Measurements from ENCODE around the gene ILRUN.

DNA sequence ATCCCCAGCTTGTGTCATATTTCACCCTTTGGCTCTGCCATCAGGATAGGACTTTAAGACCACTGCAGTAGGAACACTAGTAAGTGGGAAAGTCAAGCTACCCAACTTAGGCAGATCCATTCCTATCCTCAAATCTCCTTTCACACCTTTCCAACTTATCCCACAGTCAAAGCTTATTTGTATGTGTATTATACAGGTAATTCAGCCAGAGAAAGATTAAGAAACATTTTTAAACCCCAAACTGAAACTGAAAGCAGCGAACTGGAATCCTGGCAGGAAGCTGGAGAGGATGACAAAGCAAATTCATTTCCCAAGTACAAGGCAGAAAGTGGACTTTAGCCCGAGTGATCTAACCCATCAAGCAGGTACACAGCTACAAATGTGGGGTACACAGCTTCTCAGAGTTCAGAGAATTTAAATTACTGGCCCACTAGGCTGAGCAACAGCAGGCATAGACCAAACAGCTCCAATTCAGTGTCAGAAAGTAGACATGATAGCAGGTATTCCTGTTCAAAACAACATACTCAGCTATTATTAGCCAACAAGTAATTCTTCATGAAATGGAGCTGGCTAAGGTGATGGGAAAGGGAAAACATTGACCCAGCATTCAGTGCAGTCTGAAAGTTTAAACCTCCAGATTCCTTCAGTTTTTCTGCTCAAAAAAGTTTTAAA lies 39.1 kb downstream of the ILRUN start:
- no peak for TF ChIP-seq EZH2 (IDR thresholded peaks at IDR 0.05; ENCODE audit: low read length)
- TF ChIP-seq, protein P1, sequence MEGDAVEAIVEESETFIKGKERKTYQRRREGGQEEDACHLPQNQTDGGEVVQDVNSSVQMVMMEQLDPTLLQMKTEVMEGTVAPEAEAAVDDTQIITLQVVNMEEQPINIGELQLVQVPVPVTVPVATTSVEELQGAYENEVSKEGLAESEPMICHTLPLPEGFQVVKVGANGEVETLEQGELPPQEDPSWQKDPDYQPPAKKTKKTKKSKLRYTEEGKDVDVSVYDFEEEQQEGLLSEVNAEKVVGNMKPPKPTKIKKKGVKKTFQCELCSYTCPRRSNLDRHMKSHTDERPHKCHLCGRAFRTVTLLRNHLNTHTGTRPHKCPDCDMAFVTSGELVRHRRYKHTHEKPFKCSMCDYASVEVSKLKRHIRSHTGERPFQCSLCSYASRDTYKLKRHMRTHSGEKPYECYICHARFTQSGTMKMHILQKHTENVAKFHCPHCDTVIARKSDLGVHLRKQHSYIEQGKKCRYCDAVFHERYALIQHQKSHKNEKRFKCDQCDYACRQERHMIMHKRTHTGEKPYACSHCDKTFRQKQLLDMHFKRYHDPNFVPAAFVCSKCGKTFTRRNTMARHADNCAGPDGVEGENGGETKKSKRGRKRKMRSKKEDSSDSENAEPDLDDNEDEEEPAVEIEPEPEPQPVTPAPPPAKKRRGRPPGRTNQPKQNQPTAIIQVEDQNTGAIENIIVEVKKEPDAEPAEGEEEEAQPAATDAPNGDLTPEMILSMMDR (optimal IDR thresholded peaks at IDR 0.05 in 1 of 3, IDR thresholded peaks at IDR 0.05 in 1 of 3, conservative IDR thresholded peaks at IDR 0.05 in 1 of 3; ENCODE audit: extremely low read depth in 1 of 3, insufficient read depth in 2 of 3, low read length in 3 of 3) = no peak
